ENCODE results near the gene GABBR2. TPM values are rescaled to one million over a fixed set of nuclear protein-coding genes. Genes with fewer than 3 reads are reported as not detected.
"Not testable (repeated sequence)": the region's sequence is repeated elsewhere in the genome, so short reads cannot be mapped to it uniquely, and the experiment has no call there.

GABBR2 gene
- total RNA-seq, 1 donor from 2014 or later, result 6.4 TPM

DNA sequence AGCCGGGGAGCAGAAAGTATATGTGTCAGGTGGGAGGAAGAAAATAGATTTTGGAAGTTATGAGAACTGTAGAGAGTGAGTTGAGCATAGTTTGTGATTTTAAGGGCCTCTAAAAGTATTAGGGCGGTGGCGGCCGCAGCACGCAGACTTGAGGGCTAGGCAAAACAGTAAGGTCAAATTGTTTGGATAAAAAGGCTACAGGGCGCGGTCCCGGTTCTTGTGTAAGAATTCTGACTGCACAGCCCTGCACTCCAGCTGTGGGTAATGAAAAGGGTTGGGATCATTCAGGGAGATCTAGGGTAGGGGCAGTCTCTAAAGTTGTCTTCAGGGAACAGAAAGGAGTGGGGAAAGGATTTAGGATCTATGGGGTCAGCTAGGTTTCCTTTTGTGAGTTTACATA, 441.2 kb downstream of the GABBR2 start:
- H3K27me3 Mint-ChIP-seq, result peaks cover 20% of the 10 kb centered on the region
- not testable (repeated sequence) for H3K4me1 Mint-ChIP-seq (ENCODE audit: unreplicated experiment); DNase-seq (ENCODE audit: extremely low spot score, unreplicated experiment); H3K36me3 Mint-ChIP-seq; H3K4me3 Mint-ChIP-seq; H3K27ac Mint-ChIP-seq; H3K9me3 Mint-ChIP-seq

GRCh38 chr9:98264516-98264915, 444.2 kb downstream of the GABBR2 start:
- TF ChIP-seq CTCF (conservative IDR thresholded peaks at IDR 0.05), result no peak
- Mint-ChIP-seq H3K4me1 (ENCODE audit: unreplicated experiment) (no peaks in the 10 kb centered on the region), H3K4me3 (no peak overlapping the region), H3K27me3 (peaks cover 10% of the 10 kb centered on the region), H3K27ac (no peak overlapping the region), H3K36me3 (no peaks in the 10 kb centered on the region), H3K9me3 (no peaks in the 10 kb centered on the region)
- DNase-seq (ENCODE audit: extremely low spot score, unreplicated experiment), result no peak

DNA sequence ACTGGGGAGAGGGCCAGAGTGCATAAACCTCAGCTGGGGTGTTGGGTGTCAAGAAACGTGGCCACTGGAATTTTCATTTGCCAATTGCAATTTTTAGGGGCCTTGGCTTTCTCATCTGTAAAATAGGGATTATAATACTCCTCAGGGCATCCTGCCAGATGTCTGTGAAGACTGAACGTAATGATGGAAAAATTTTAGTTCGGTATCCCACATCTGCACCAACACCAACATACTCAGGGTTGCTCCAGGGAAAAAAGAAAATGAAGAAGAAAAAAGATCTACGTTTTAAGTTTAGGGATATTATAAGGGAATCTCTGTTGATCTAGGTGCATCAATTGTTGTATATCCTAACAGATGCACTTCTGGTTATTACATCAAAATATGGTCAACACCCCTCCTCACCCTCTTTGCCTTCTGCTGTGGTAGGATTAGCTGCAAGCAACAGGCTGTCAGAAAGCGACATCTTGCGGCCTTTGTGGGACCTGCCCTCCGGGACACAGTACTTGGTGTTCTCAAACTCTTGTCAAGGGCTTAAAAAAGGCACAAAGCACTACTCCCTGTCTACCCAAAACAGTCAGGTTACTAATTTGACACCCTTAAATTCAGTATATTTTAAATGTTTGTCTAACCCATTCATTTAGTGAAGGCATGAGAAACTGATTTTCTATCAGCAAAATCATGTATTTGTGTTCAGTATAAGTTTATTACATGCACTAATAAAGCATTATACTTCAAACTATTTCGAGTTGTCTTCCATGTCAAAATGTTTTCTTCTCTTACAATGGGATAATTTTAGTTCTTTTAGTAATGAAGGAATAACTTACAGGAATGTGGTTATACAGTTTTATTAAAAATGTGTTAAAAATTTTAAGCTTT, 445.0 kb downstream of the GABBR2 start:
- no peaks in the 10 kb centered on the region for H3K4me1 Mint-ChIP-seq (ENCODE audit: unreplicated experiment)
- no peak overlapping the region for H3K27ac Mint-ChIP-seq

GRCh38 chr9:98263080-98263479, 445.7 kb downstream of the GABBR2 start:
- no peak overlapping the region for H3K4me3 Mint-ChIP-seq
- no peaks in the 10 kb centered on the region for H3K4me1 Mint-ChIP-seq (ENCODE audit: unreplicated experiment)
- H3K27me3 Mint-ChIP-seq, result peaks cover 4% of the 10 kb centered on the region
- no peak for TF ChIP-seq CTCF (conservative IDR thresholded peaks at IDR 0.05)
- no peaks in the 10 kb centered on the region for H3K9me3 Mint-ChIP-seq
- H3K27ac Mint-ChIP-seq, result no peak overlapping the region
- no peaks in the 10 kb centered on the region for H3K36me3 Mint-ChIP-seq
- no peak for DNase-seq (ENCODE audit: extremely low spot score, unreplicated experiment)

More for the DNA sequence above, 445.0 kb downstream of the GABBR2 start:
- Mint-ChIP-seq H3K27me3 (peaks cover 10% of the 10 kb centered on the region), H3K36me3 (no peaks in the 10 kb centered on the region), H3K9me3 (no peaks in the 10 kb centered on the region), H3K4me3 (no peak overlapping the region)
- DNase-seq (ENCODE audit: extremely low spot score, unreplicated experiment), result peak; percentile 82
- TF ChIP-seq CTCF (conservative IDR thresholded peaks at IDR 0.05), result peak; percentile 95

DNA sequence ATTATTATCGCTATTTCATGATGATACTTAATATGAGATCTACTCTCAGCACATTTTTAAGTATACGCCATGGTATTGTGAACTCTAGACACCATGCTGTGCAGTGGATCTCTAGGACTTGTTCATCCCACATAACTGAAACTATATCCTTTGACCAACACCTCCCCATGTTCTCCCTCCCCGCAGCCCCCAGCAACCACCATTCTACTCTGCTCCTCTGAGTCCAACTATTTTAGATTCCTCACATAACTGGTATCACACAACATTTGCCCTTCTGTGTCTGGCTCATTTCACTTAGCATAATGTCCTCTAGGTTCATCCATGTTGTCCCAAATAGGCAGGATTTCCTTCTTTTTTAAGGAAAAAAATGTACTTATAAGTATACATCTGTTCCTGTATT, 446.7 kb downstream of the GABBR2 start:
- peaks cover 4% of the 10 kb centered on the region for H3K27me3 Mint-ChIP-seq
- no peak for TF ChIP-seq CTCF (conservative IDR thresholded peaks at IDR 0.05)
- no peak overlapping the region for H3K4me3 Mint-ChIP-seq
- H3K4me1 Mint-ChIP-seq (ENCODE audit: unreplicated experiment), result no peaks in the 10 kb centered on the region
- no peaks in the 10 kb centered on the region for H3K36me3 Mint-ChIP-seq
- no peak for DNase-seq (ENCODE audit: extremely low spot score, unreplicated experiment)
- no peak overlapping the region for H3K27ac Mint-ChIP-seq
- H3K9me3 Mint-ChIP-seq, result no peaks in the 10 kb centered on the region

GRCh38 chr9:98260635-98261034, 448.1 kb downstream of the GABBR2 start:
- no peak overlapping the region for H3K4me3 Mint-ChIP-seq
- no peaks in the 10 kb centered on the region for H3K27me3 Mint-ChIP-seq
- no peaks in the 10 kb centered on the region for H3K9me3 Mint-ChIP-seq
- no peaks in the 10 kb centered on the region for H3K4me1 Mint-ChIP-seq (ENCODE audit: unreplicated experiment)
- no peak for TF ChIP-seq CTCF (conservative IDR thresholded peaks at IDR 0.05)
- no peaks in the 10 kb centered on the region for H3K36me3 Mint-ChIP-seq
- no peak overlapping the region for H3K27ac Mint-ChIP-seq
- DNase-seq (ENCODE audit: extremely low spot score, unreplicated experiment), result no peak

Measured in type B pancreatic cell (in vitro differentiated cells).